HEK293 (cell line): ENCODE data around the gene ZBTB20.

Source experiments
- CTCF ChIA-PET: fragments of 350-600 bp; formaldehyde crosslinking; extraction: SDS; loops from one replicate; lab custom pipeline; 2021; ENCODE audit warnings: antibody characterized with exemption; lab: Yijun Ruan, JAX
- POLR2A ChIA-PET: fragments of 300-600 bp; formaldehyde crosslinking; extraction: SDS; loops from one replicate; lab custom pipeline; 2020; ENCODE audit warnings: antibody characterized with exemption, inconsistent platforms; lab: Yijun Ruan, JAX
- H3K27ac ChIP-seq: fragments of 200-500 bp; sonication (Bioruptor generic); 2 replicates; pipeline ENCODE4 v1.5.1; 2014; ENCODE audit warnings: low read depth, low read length, control low read depth, inconsistent platforms; ENCODE audit errors: extremely low read depth
- H3K36me3 ChIP-seq, 2 experiments: fragments of 200-500 bp in 1 of 2; sonication (Bioruptor generic) in 1 of 2; 1 replicate in 1 of 2; 2 replicates in 1 of 2; pipeline ENCODE4 v1.5.1; 2014 to 2017; ENCODE audit warnings: inconsistent platforms in 2 of 2, low read length in 2 of 2; ENCODE audit not compliant: control insufficient read depth in 2 of 2, insufficient read depth in 1 of 2
- H3K4me1 ChIP-seq: fragments of 200-500 bp; sonication (Bioruptor generic); 2 replicates; pipeline ENCODE4 v1.5.1; 2014; ENCODE audit warnings: mild to moderate bottlenecking, low read length, inconsistent platforms; ENCODE audit not compliant: control insufficient read depth, insufficient read depth
- H3K4me3 ChIP-seq: 2 replicates; pipeline ENCODE4 v1.5.1; 2011; ENCODE audit warnings: low read depth, mild to moderate bottlenecking, control low read depth, low read length, moderate library complexity
- H3K9me3 ChIP-seq: fragments of 200-500 bp; sonication (Bioruptor generic); 2 replicates; pipeline ENCODE4 v1.5.1; 2014; ENCODE audit warnings: low read depth, low read length, inconsistent platforms; ENCODE audit not compliant: control insufficient read depth, insufficient read depth
- ELK4 ChIP-seq: IDR thresholded peaks from 2 replicates; pipeline ENCODE4 v1.6.1; 2011; ENCODE audit warnings: mild to moderate bottlenecking, low read depth, low read length, borderline replicate concordance
- GLIS2 ChIP-seq: fragments of 450-650 bp; formaldehyde crosslinking; IDR thresholded peaks from 2 replicates; pipeline ENCODE4 v1.5.1; 2016; ENCODE audit warnings: missing biosample characterization, missing genetic modification characterization
- HOXA7 ChIP-seq: sonication (generic); formaldehyde crosslinking; IDR thresholded peaks from 2 replicates; pipeline ENCODE4 v1.8.1; 2022; ENCODE audit warnings: missing genetic modification reagents, borderline replicate concordance
- KLF1 ChIP-seq: fragments of 450-650 bp; formaldehyde crosslinking; IDR thresholded peaks from 2 replicates; pipeline ENCODE4 v1.5.1; 2016; ENCODE audit warnings: missing biosample characterization, missing genetic modification characterization
- MYNN ChIP-seq: fragments of 450-650 bp; formaldehyde crosslinking; IDR thresholded peaks from 2 replicates; pipeline ENCODE4 v1.5.1; 2016; ENCODE audit warnings: missing biosample characterization, missing genetic modification characterization, borderline replicate concordance
- MZF1 ChIP-seq: fragments of 450-650 bp; formaldehyde crosslinking; IDR thresholded peaks from 2 replicates; pipeline ENCODE4 v1.5.1; 2017; ENCODE audit warnings: missing biosample characterization, missing genetic modification characterization, borderline replicate concordance
- REST ChIP-seq: fragments of 450-650 bp; formaldehyde crosslinking; IDR thresholded peaks from 2 replicates; pipeline ENCODE4 v1.5.1; 2016; ENCODE audit warnings: missing biosample characterization, missing genetic modification characterization
- WT1 ChIP-seq: fragments of 450-650 bp; formaldehyde crosslinking; IDR thresholded peaks from 2 replicates; pipeline ENCODE4 v1.5.1; 2016; ENCODE audit warnings: missing biosample characterization, missing genetic modification characterization
- ZBTB21 ChIP-seq: fragments of 450-650 bp; formaldehyde crosslinking; IDR thresholded peaks from 2 replicates; pipeline ENCODE4 v1.5.1; 2017; ENCODE audit warnings: missing biosample characterization, missing genetic modification characterization
- ZBTB7A ChIP-seq: fragments of 450-650 bp; formaldehyde crosslinking; IDR thresholded peaks from 2 replicates; pipeline ENCODE4 v1.5.1; 2016; ENCODE audit warnings: low read depth, missing biosample characterization, missing genetic modification characterization
- ZFP3 ChIP-seq: fragments of 450-650 bp; formaldehyde crosslinking; IDR thresholded peaks from 2 replicates; pipeline ENCODE4 v1.5.1; 2016; ENCODE audit warnings: low read depth, missing biosample characterization, missing genetic modification characterization
- ZFP37 ChIP-seq: fragments of 450-650 bp; formaldehyde crosslinking; IDR thresholded peaks from 2 replicates; pipeline ENCODE4 v1.5.1; 2016; ENCODE audit warnings: missing biosample characterization, missing genetic modification characterization
- ZIC2 ChIP-seq: fragments of 450-650 bp; formaldehyde crosslinking; IDR thresholded peaks from 2 replicates; pipeline ENCODE4 v1.5.1; 2016; ENCODE audit warnings: missing biosample characterization, missing genetic modification characterization
- ZNF121 ChIP-seq: fragments of 450-650 bp; formaldehyde crosslinking; IDR thresholded peaks from 2 replicates; pipeline ENCODE4 v1.5.1; 2016; ENCODE audit warnings: missing biosample characterization, missing genetic modification characterization
- ZNF132 ChIP-seq: fragments of 450-650 bp; formaldehyde crosslinking; IDR thresholded peaks from 2 replicates; pipeline ENCODE4 v1.5.1; 2017; ENCODE audit warnings: missing biosample characterization, missing genetic modification characterization, borderline replicate concordance
- ZNF202 ChIP-seq: fragments of 450-650 bp; formaldehyde crosslinking; IDR thresholded peaks from 2 replicates; pipeline ENCODE4 v1.5.1; 2016; ENCODE audit warnings: missing biosample characterization, missing genetic modification characterization, borderline replicate concordance
- ZNF223 ChIP-seq: fragments of 450-650 bp; formaldehyde crosslinking; IDR thresholded peaks from 2 replicates; pipeline ENCODE4 v1.5.1; 2016; ENCODE audit warnings: missing biosample characterization, missing genetic modification characterization
- ZNF335 ChIP-seq: fragments of 450-650 bp; formaldehyde crosslinking; conservative IDR thresholded peaks from 2 replicates; pipeline ENCODE4 v1.5.1; 2016; ENCODE audit warnings: missing biosample characterization, missing genetic modification characterization
- ZNF37A ChIP-seq: fragments of 450-650 bp; IDR thresholded peaks from 2 replicates; pipeline ENCODE4 v1.5.1; 2018; ENCODE audit warnings: missing biosample characterization, missing genetic modification characterization
- ZNF501 ChIP-seq: fragments of 450-650 bp; formaldehyde crosslinking; IDR thresholded peaks from 2 replicates; pipeline ENCODE4 v1.5.1; 2016; ENCODE audit warnings: missing biosample characterization, missing genetic modification characterization
- ZNF514 ChIP-seq: fragments of 450-650 bp; formaldehyde crosslinking; IDR thresholded peaks from 2 replicates; pipeline ENCODE4 v1.5.1; 2016; ENCODE audit warnings: missing biosample characterization, missing genetic modification characterization
- ZNF549 ChIP-seq: fragments of 450-650 bp; IDR thresholded peaks from 2 replicates; pipeline ENCODE4 v1.5.1; 2018; ENCODE audit warnings: missing biosample characterization, missing genetic modification characterization, mild to moderate bottlenecking, inconsistent platforms, moderate library complexity
- ZNF658 ChIP-seq: fragments of 450-650 bp; formaldehyde crosslinking; IDR thresholded peaks from 2 replicates; pipeline ENCODE4; 2016; ENCODE audit warnings: missing biosample characterization, missing genetic modification characterization
- ZSCAN23 ChIP-seq: fragments of 450-650 bp; formaldehyde crosslinking; IDR thresholded peaks from 2 replicates; pipeline ENCODE4 v1.5.1; 2016; ENCODE audit warnings: missing biosample characterization, missing genetic modification characterization
- TF ChIP-seq, protein P1 (sequence below): fragments of 450-650 bp; formaldehyde crosslinking; IDR thresholded peaks from 2 replicates; pipeline ENCODE4 v1.5.1; 2016; ENCODE audit warnings: missing biosample characterization, missing genetic modification characterization
- TF ChIP-seq, protein P2 (sequence below): fragments of 450-650 bp; formaldehyde crosslinking; IDR thresholded peaks from 2 replicates; pipeline ENCODE4 v1.5.1; 2016; ENCODE audit warnings: missing biosample characterization, missing genetic modification characterization
- TF ChIP-seq, protein P3 (sequence below): fragments of 450-650 bp; formaldehyde crosslinking; IDR thresholded peaks from 2 replicates; pipeline ENCODE4 v1.5.1; 2016; ENCODE audit warnings: missing biosample characterization, missing genetic modification characterization

Gene ZBTB20

GRCh38 chr3:114866430-114866829 lies 280.7 kb downstream of the ZBTB20 start (continued):
- TF ChIP-seq, protein P1, sequence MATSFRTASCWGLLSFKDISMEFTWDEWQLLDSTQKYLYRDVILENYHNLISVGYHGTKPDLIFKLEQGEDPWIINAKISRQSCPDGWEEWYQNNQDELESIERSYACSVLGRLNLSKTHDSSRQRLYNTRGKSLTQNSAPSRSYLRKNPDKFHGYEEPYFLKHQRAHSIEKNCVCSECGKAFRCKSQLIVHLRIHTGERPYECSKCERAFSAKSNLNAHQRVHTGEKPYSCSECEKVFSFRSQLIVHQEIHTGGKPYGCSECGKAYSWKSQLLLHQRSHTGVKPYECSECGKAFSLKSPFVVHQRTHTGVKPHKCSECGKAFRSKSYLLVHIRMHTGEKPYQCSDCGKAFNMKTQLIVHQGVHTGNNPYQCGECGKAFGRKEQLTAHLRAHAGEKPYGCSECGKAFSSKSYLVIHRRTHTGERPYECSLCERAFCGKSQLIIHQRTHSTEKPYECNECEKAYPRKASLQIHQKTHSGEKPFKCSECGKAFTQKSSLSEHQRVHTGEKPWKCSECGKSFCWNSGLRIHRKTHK, result no peak
- no peak for TF ChIP-seq ZNF658 (tag by site-specific recombination)
- no peak for TF ChIP-seq ZNF514 (tag by site-specific recombination)
- TF ChIP-seq REST (tag by site-specific recombination), result no peak
- TF ChIP-seq GLIS2, result no peak
- TF ChIP-seq ZNF501, result no peak
- TF ChIP-seq MZF1, result no peak
- TF ChIP-seq ZNF132, result no peak

DNA sequence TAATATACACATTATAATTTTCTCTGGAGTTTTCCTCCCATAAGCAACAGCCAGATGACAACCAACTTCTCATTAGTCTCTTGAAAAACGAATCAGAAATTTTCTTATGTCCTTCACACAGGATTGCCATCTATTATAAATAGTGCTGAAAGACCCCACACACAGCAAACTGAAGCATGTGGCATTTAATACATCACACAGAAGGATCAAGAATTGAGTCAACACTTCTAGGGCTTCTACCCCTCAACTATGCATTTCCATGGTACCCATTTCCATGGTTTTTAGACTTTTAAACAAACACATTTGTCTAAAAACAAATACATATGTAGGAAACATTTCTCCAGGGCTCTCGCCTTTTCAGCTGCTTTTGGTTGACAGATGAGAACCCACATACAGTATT lies 282.1 kb downstream of the ZBTB20 start:
- no peak overlapping the region for H3K4me3 ChIP-seq
- no peaks in the 10 kb centered on the region for H3K4me1 ChIP-seq
- H3K9me3 ChIP-seq, result no peaks in the 10 kb centered on the region
- no peak for TF ChIP-seq ZFP37
- TF ChIP-seq, all 188 proteins: peak for 0
- Histone ChIP-seq H3K27ac (no peak overlapping the region), H3K36me3 (no peaks in the 10 kb centered on the region)
- ChIA-PET CTCF (no interaction called here), POLR2A (no interaction called here)

DNA sequence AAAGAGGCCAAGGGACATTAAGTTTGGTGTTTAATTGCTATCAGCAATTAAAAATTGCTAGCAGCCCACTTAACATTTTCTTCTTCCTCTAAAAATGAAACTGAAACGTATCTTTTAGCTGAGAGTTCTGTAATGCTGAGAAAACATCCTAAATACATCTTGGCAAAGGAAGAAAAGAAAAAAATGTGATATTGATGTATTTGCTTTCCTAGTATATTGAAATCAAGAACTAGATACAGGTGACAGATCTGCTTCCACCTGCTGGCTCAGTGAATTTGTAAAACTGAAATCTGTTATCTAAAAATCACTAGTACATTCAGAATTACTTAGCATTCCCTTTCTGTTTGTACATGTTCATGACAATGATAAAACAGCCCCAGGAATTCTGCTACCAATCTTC lies 283.2 kb downstream of the ZBTB20 start:
- H3K4me3 ChIP-seq, result no peak overlapping the region

More for the DNA sequence above, 283.2 kb downstream of the ZBTB20 start:
- POLR2A ChIA-PET, result no interaction called here
- Histone ChIP-seq H3K36me3 (no peaks in the 10 kb centered on the region), H3K27ac (no peak overlapping the region), H3K4me1 (no peaks in the 10 kb centered on the region), H3K9me3 (no peaks in the 10 kb centered on the region)
- CTCF ChIA-PET, result no interaction called here
- TF ChIP-seq, protein P2, sequence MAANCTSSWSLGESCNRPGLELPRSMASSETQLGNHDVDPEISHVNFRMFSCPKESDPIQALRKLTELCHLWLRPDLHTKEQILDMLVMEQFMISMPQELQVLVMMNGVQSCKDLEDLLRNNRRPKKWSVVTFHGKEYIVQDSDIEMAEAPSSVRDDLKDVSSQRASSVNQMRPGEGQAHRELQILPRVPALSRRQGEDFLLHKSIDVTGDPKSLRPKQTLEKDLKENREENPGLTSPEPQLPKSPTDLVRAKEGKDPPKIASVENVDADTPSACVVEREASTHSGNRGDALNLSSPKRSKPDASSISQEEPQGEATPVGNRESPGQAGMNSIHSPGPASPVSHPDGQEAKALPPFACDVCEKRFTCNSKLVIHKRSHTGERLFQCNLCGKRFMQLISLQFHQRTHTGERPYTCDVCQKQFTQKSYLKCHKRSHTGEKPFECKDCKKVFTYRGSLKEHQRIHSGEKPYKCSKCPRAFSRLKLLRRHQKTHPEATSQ (tag by site-specific recombination), result no peak
- TF ChIP-seq ZNF223 (tag by site-specific recombination), result no peak
- TF ChIP-seq WT1 (tag by site-specific recombination), result no peak
- TF ChIP-seq MYNN (tag by site-specific recombination), result no peak
- TF ChIP-seq HOXA7, result no peak
- no peak for TF ChIP-seq ZNF37A
- no peak for TF ChIP-seq ZIC2
- TF ChIP-seq ZBTB7A, result no peak
- no peak for TF ChIP-seq ZNF549 (tag by site-specific recombination)
- no peak for TF ChIP-seq ZNF335 (tag by site-specific recombination)
- no peak for TF ChIP-seq ZFP3 (tag by site-specific recombination)
- TF ChIP-seq ZNF121 (tag by site-specific recombination), result no peak
- no peak for TF ChIP-seq ZSCAN23 (tag by site-specific recombination)
- TF ChIP-seq ELK4, result no peak
- no peak for TF ChIP-seq ZBTB21 (tag by site-specific recombination)
- no peak for TF ChIP-seq KLF1
- TF ChIP-seq, protein P3, sequence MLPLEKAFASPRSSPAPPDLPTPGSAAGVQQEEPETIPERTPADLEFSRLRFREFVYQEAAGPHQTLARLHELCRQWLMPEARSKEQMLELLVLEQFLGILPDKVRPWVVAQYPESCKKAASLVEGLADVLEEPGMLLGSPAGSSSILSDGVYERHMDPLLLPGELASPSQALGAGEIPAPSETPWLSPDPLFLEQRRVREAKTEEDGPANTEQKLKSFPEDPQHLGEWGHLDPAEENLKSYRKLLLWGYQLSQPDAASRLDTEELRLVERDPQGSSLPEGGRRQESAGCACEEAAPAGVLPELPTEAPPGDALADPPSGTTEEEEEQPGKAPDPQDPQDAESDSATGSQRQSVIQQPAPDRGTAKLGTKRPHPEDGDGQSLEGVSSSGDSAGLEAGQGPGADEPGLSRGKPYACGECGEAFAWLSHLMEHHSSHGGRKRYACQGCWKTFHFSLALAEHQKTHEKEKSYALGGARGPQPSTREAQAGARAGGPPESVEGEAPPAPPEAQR, result no peak
- no peak for TF ChIP-seq ZNF202
